HG03064 (cell line): Measurements from ENCODE around the gene AP3S1.
"Not testable (repeated sequence)": the region's sequence is repeated elsewhere in the genome, so short reads cannot be mapped to it uniquely, and the experiment has no call there.

ENCODE experiments used
- ATAC-seq: cut with Tn5 transposase; IDR thresholded peaks from one replicate; pipeline ENCODE4 v1.9.1; 2021; ENCODE audit warnings: low read depth; ENCODE audit not compliant: unreplicated experiment

Gene AP3S1

GRCh38 chr5:115859378-115859777 is 17.6 kb downstream of the AP3S1 start:
- no peak for ATAC-seq

- ATAC-seq = no peak
Observed at GRCh38 chr5:115869256-115869795, 27.6 kb downstream of the AP3S1 start.

GRCh38 chr5:115872447-115872846 is 30.7 kb downstream of the AP3S1 start:
- ATAC-seq = no peak

- no peak for ATAC-seq
Observed at GRCh38 chr5:115873392-115873791, 31.7 kb downstream of the AP3S1 start.

- no peak for ATAC-seq
Observed at GRCh38 chr5:115875447-115875846, 33.7 kb downstream of the AP3S1 start.

- ATAC-seq = not testable (repeated sequence)
Observed at GRCh38 chr5:115877342-115877741, 35.6 kb downstream of the AP3S1 start.

GRCh38 chr5:115882434-115882833 is 40.7 kb downstream of the AP3S1 start:
- ATAC-seq = not testable (repeated sequence)

GRCh38 chr5:115884704-115885103 is 43.0 kb downstream of the AP3S1 start:
- ATAC-seq = no peak

- not testable (repeated sequence) for ATAC-seq
Observed at GRCh38 chr5:115885208-115885607, 43.5 kb downstream of the AP3S1 start.

- no peak for ATAC-seq
Observed at GRCh38 chr5:115888027-115888426, 46.3 kb downstream of the AP3S1 start.

- ATAC-seq = no peak
Observed at GRCh38 chr5:115892021-115892420, 50.3 kb downstream of the AP3S1 start.

- no peak for ATAC-seq
Observed at GRCh38 chr5:115894342-115894741, 52.6 kb downstream of the AP3S1 start.

- ATAC-seq = no peak
Observed at GRCh38 chr5:115895821-115896220, 54.1 kb downstream of the AP3S1 start.

- no peak for ATAC-seq
Observed at GRCh38 chr5:115898656-115899055, 56.9 kb downstream of the AP3S1 start.

- ATAC-seq = no peak
Observed at GRCh38 chr5:115907177-115907576, 65.4 kb downstream of the AP3S1 start.

- not testable (repeated sequence) for ATAC-seq
Observed at GRCh38 chr5:115913623-115914400, 72.1 kb downstream of the AP3S1 start.

- no peak for ATAC-seq
Observed at GRCh38 chr5:115920171-115920725, 78.5 kb downstream of the AP3S1 start.

GRCh38 chr5:115928578-115929407 is 87.1 kb downstream of the AP3S1 start:
- ATAC-seq = not testable (repeated sequence)

GRCh38 chr5:115930171-115930570 is 88.4 kb downstream of the AP3S1 start:
- not testable (repeated sequence) for ATAC-seq

- ATAC-seq = no peak
Observed at GRCh38 chr5:115930630-115931337, 89.0 kb downstream of the AP3S1 start.
